H1 (cell line): ENCODE results near the gene BIK. TPM values are rescaled to one million over a fixed set of nuclear protein-coding genes. Genes with fewer than 3 reads are reported as not detected.

Source experiments
- CTCF ChIA-PET: fragments of 300-600 bp; sonication (Branson Sonifier 250); formaldehyde crosslinking; loops from one replicate; lab custom pipeline; 2021; ENCODE audit not compliant: partially characterized antibody; lab: Charles Lee
- POLR2A ChIA-PET: fragments of 300-600 bp; sonication (Branson Sonifier 250); formaldehyde crosslinking; loops from one replicate; lab custom pipeline; 2021; ENCODE audit warnings: inconsistent platforms; ENCODE audit not compliant: partially characterized antibody; lab: Charles Lee
- DNase-seq, 2 experiments: peaks; one replicate each; pipeline versions ENCODE4 v3.0.0 to v3.0.0-alpha.2; 2010 to 2022; ENCODE audit warnings: low spot score in 2 of 2, low read depth in 1 of 2, mixed read lengths in 1 of 2
- FAIRE-seq: peaks from 2 replicates; lab custom pipeline; 2011; peaks lifted over from hg19 to GRCh38; lab: Jason Lieb, UNC
- H2AFZ ChIP-seq: 2 replicates; pipeline ENCODE4 v1.8.1; 2012; ENCODE audit warnings: low read length, inconsistent platforms
- H2AK5ac ChIP-seq: 2 replicates; pipeline ENCODE4 v1.6.1; 2013; ENCODE audit warnings: low read depth, low read length
- H2BK120ac ChIP-seq: replicated peaks from 2 replicates; pipeline ENCODE3; 2013; ENCODE audit warnings: low read depth, low read length, inconsistent platforms
- H2BK12ac ChIP-seq: 2 replicates; pipeline ENCODE4 v1.6.1; 2013; ENCODE audit warnings: low read depth, low read length
- H2BK15ac ChIP-seq: 2 replicates; pipeline ENCODE4 v1.6.1; 2013; ENCODE audit warnings: low read length
- H2BK20ac ChIP-seq: 2 replicates; pipeline ENCODE4 v1.6.1; 2013; ENCODE audit warnings: low read length
- H2BK5ac ChIP-seq: 2 replicates; pipeline ENCODE4 v1.6.1; 2013; ENCODE audit warnings: low read depth, low read length
- H3K14ac ChIP-seq: 2 replicates; pipeline ENCODE4 v1.6.1; 2013; ENCODE audit warnings: inconsistent platforms; ENCODE audit not compliant: insufficient read length
- H3K18ac ChIP-seq: 2 replicates; pipeline ENCODE4 v1.6.1; 2013; ENCODE audit warnings: low read length; ENCODE audit errors: extremely low read depth
- H3K23ac ChIP-seq: 2 replicates; pipeline ENCODE4 v1.6.1; 2013; ENCODE audit warnings: inconsistent platforms; ENCODE audit not compliant: insufficient read length
- H3K23me2 ChIP-seq: 2 replicates; pipeline ENCODE4 v1.6.1; 2013; ENCODE audit warnings: low read depth, low read length
- H3K27ac ChIP-seq: 2 replicates; pipeline ENCODE4 v1.6.1; 2011; ENCODE audit warnings: low read depth, low read length, inconsistent platforms
- H3K27me3 ChIP-seq, 4 experiments: replicated peaks in 1 of 4; 1 replicate in 1 of 4; 2 replicates in 3 of 4; pipeline versions ENCODE4 v1.6.1 to v1.8.1; 2011 to 2013; ENCODE audit warnings: low read length in 3 of 4, mild to moderate bottlenecking in 3 of 4, inconsistent platforms in 2 of 4, mixed read lengths in 2 of 4, moderate library complexity in 1 of 4; ENCODE audit not compliant: control insufficient read depth in 3 of 4, insufficient read depth in 3 of 4; ENCODE audit errors: extremely low read depth in 1 of 4
- H3K36me3 ChIP-seq, 4 experiments: 2 replicates each; pipeline versions ENCODE4 v1.6.1 to v1.8.1; 2011 to 2013; ENCODE audit warnings: mild to moderate bottlenecking in 4 of 4, low read length in 3 of 4, moderate library complexity in 2 of 4, control low read depth in 1 of 4, inconsistent platforms in 1 of 4; ENCODE audit not compliant: insufficient read depth in 4 of 4, control insufficient read depth in 2 of 4
- H3K4ac ChIP-seq: replicated peaks from 2 replicates; pipeline ENCODE3; 2013; ENCODE audit warnings: low read length, low read depth, mixed read lengths, inconsistent platforms; ENCODE audit not compliant: insufficient read length
- H3K4me1 ChIP-seq, 4 experiments: replicated peaks in 1 of 4; 1 replicate in 1 of 4; 2 replicates in 3 of 4; pipeline versions ENCODE4 v1.6.1 to v1.8.1; 2011 to 2013; ENCODE audit warnings: low read length in 3 of 4, inconsistent platforms in 2 of 4, mixed read lengths in 1 of 4; ENCODE audit not compliant: insufficient read depth in 4 of 4, control insufficient read depth in 3 of 4
- H3K4me2 ChIP-seq, 2 experiments: 2 replicates each; pipeline versions ENCODE4 v1.6.1 to v1.8.1; 2011 to 2013; ENCODE audit warnings: low read depth in 2 of 2, low read length in 2 of 2, control low read depth in 1 of 2, inconsistent platforms in 1 of 2, mild to moderate bottlenecking in 1 of 2; ENCODE audit not compliant: insufficient read depth in 1 of 2
- H3K4me3 ChIP-seq, 4 experiments: fragments of 200-600, 300-600 bp in 1 of 4; sonication (generic), shearing (Covaris generic), sonication (Bioruptor Twin) in 1 of 4; 2 replicates each; pipeline versions ENCODE4 v1.5.1 to v1.8.1; 2011 to 2016; ENCODE audit warnings: low read length in 4 of 4, low read depth in 3 of 4, control low read depth in 2 of 4, inconsistent platforms in 2 of 4, mild to moderate bottlenecking in 2 of 4, mixed read lengths in 1 of 4, moderate library complexity in 1 of 4; ENCODE audit not compliant: insufficient read depth in 2 of 4; ENCODE audit errors: extremely low read depth in 1 of 4
- H3K56ac ChIP-seq: replicated peaks from 2 replicates; pipeline ENCODE3; 2013; ENCODE audit warnings: low read depth, mild to moderate bottlenecking, mixed read lengths, low read length, inconsistent platforms; ENCODE audit not compliant: insufficient read length
- H3K79me1 ChIP-seq: 2 replicates; pipeline ENCODE4 v1.6.1; 2013; ENCODE audit warnings: low read depth, low read length, control low read depth
- H3K79me2 ChIP-seq, 2 experiments: 2 replicates each; pipeline versions ENCODE4 v1.6.1 to v1.8.1; 2012 to 2013; ENCODE audit warnings: low read length in 2 of 2, mild to moderate bottlenecking in 2 of 2, inconsistent platforms in 1 of 2; ENCODE audit not compliant: insufficient read depth in 2 of 2, control insufficient read depth in 1 of 2
- H3K9ac ChIP-seq, 4 experiments: replicated peaks in 1 of 4; 1 replicate in 1 of 4; 2 replicates in 3 of 4; pipeline versions ENCODE4 v1.6.1 to v1.8.1; 2011 to 2013; ENCODE audit warnings: low read depth in 3 of 4, low read length in 3 of 4, control low read depth in 2 of 4, mild to moderate bottlenecking in 2 of 4, moderate library complexity in 2 of 4, inconsistent platforms in 1 of 4; ENCODE audit errors: extremely low read depth in 1 of 4
- H3K9me3 ChIP-seq, 2 experiments: 2 replicates each; pipeline versions ENCODE4 v1.6.1 to v1.8.1; 2012 to 2013; ENCODE audit warnings: mild to moderate bottlenecking in 2 of 2, moderate library complexity in 2 of 2, control low read depth in 1 of 2, inconsistent platforms in 1 of 2, low read depth in 1 of 2, low read length in 1 of 2, mixed read lengths in 1 of 2; ENCODE audit not compliant: insufficient read depth in 2 of 2
- H4K20me1 ChIP-seq, 2 experiments: replicated peaks in 1 of 2; 2 replicates each; pipeline versions ENCODE3 to v1.8.1; 2011 to 2013; ENCODE audit warnings: inconsistent platforms in 2 of 2, low read length in 2 of 2, mild to moderate bottlenecking in 1 of 2; ENCODE audit not compliant: insufficient read depth in 2 of 2, control insufficient read depth in 1 of 2
- H4K5ac ChIP-seq: 2 replicates; pipeline ENCODE4 v1.6.1; 2013; ENCODE audit warnings: low read length, low read depth, mixed read lengths, inconsistent platforms; ENCODE audit not compliant: insufficient read length
- H4K8ac ChIP-seq: 2 replicates; pipeline ENCODE4 v1.8.0; 2013; ENCODE audit warnings: mild to moderate bottlenecking, moderate library complexity, low read length, inconsistent platforms; ENCODE audit not compliant: insufficient read depth; ENCODE audit errors: extremely low read depth
- H4K91ac ChIP-seq: replicated peaks from 2 replicates; pipeline ENCODE3; 2013; ENCODE audit warnings: low read length, mixed read lengths, inconsistent platforms; ENCODE audit not compliant: insufficient read length
- BACH1 ChIP-seq: IDR thresholded peaks from 2 replicates; pipeline ENCODE4 v1.6.1; 2012; ENCODE audit warnings: low read length, improper control_type of control experiment
- EGR1 ChIP-seq: IDR thresholded peaks from 2 replicates; pipeline ENCODE4 v1.6.1; 2011; ENCODE audit warnings: low read depth, low read length, borderline replicate concordance
- EZH2 ChIP-seq: fragments of 200-600 bp; sonication (generic); IDR thresholded peaks from 2 replicates; pipeline ENCODE4 v1.7.1; 2012; ENCODE audit warnings: low read depth, mild to moderate bottlenecking, moderate library complexity, low read length, inconsistent platforms; ENCODE audit not compliant: severe bottlenecking
- MAX ChIP-seq: IDR thresholded peaks from 2 replicates; pipeline ENCODE4 v1.6.1; 2012; ENCODE audit warnings: inconsistent platforms
- RFX5 ChIP-seq: IDR thresholded peaks from 2 replicates; pipeline ENCODE4 v1.6.1; 2011; ENCODE audit warnings: low read depth, low read length, improper control_type of control experiment, borderline replicate concordance
- RNF2 ChIP-seq: fragments of 200-900, 300-1000 bp; sonication (generic); IDR thresholded peaks from 2 replicates; pipeline ENCODE4 v1.7.1; 2016; ENCODE audit warnings: borderline replicate concordance, low read depth, mild to moderate bottlenecking, antibody characterized with exemption, low read length; ENCODE audit not compliant: poor library complexity, severe bottlenecking; ENCODE audit errors: missing control alignments
- SIRT6 ChIP-seq: IDR thresholded peaks from one replicate; pipeline ENCODE4 v1.7.1; 2012; ENCODE audit warnings: low read length, inconsistent platforms
- SP2 ChIP-seq: IDR thresholded peaks from 2 replicates; pipeline ENCODE4 v1.6.1; 2012; ENCODE audit warnings: mild to moderate bottlenecking, low read length, inconsistent platforms
- SUZ12 ChIP-seq: fragments of 200-600 bp; sonication (generic); IDR thresholded peaks from 2 replicates; pipeline ENCODE4 v1.6.1; 2012; ENCODE audit warnings: mild to moderate bottlenecking, inconsistent platforms, low read length, moderate library complexity, mixed read lengths
- TCF12 ChIP-seq: IDR thresholded peaks from 2 replicates; pipeline ENCODE4 v1.6.1; 2011; ENCODE audit warnings: low read depth, mild to moderate bottlenecking, low read length
- TEAD4 ChIP-seq: IDR thresholded peaks from 2 replicates; pipeline ENCODE4 v1.6.1; 2012; ENCODE audit warnings: low read depth, low read length, inconsistent platforms, mixed read lengths
- USF2 ChIP-seq: IDR thresholded peaks from 2 replicates; pipeline ENCODE4 v1.6.1; 2011; ENCODE audit warnings: low read length, improper control_type of control experiment
- WGBS, 2 experiments: shearing (Covaris generic) in 1 of 2; methylation state at CpG; one replicate each; pipeline versions ENCODE4 v1.1.6 to v1.1.7; 2013 to 2015; ENCODE audit warnings: low lambda C conversion rate in 2 of 2, mixed read lengths in 2 of 2, inconsistent platforms in 1 of 2, low coverage in 1 of 2, missing lambda C conversion rate in 1 of 2; ENCODE audit not compliant: insufficient replicate concordance in 2 of 2, insufficient coverage in 1 of 2, insufficient read length in 1 of 2; ENCODE audit errors: extremely low coverage in 1 of 2, missing lambda C conversion rate in 1 of 2; 5-methylcytosine and 5-hydroxymethylcytosine counted together
- polyA plus RNA-seq, 7 experiments: library from polyadenylated mRNA; depleted of rRNA in 3 of 7; stranded (reverse) in 5 of 7; unstranded in 2 of 7; fragments of >200 nt in 5 of 7; fragments of 200-250 nt in 2 of 7; gene quantifications; 1 replicate in 5 of 7; 2 replicates in 1 of 7; 4 replicates in 1 of 7; pipeline versions ENCODE4 v1.2.1 to v1.2.3, GENCODE V29; 2011 to 2013; ENCODE audit warnings: missing spikeins in 2 of 7, mixed read lengths in 2 of 7
- total RNA-seq: library from RNA; stranded (reverse); fragmentation: NEBNext Ultra II Directional; extraction: Animal tissue kit (Norgen Biotek cat#: 25700); gene quantifications from 2 replicates; pipeline ENCODE4 v1.2.1, GENCODE V29; 2021

Gene BIK
- total and polyA plus RNA-seq, 2 of the 8 experiments (the other 6 are each of a cell fraction or from before 2014, with no cell fraction given), result 3.3 to 5.5 TPM

GRCh38 chr22:43092085-43092484 is 18.5 kb upstream of the BIK start:
- WGBS, 2 experiments, result 77% methylated on average over 6 of the region's 9 CpGs; no CpG with 5 or more reads in 1 of the 2 experiments
- no peak overlapping the region for H3K27ac ChIP-seq

More at GRCh38 chr22:43092085-43092484, 18.5 kb upstream of the BIK start:
- Histone ChIP-seq H2BK12ac (no peak overlapping the region), H2BK15ac (no peak overlapping the region), H2BK120ac (no peak overlapping the region), H3K9ac (no peak overlapping the region), H3K4me2 (no peak overlapping the region), H3K27me3 (no peaks in the 10 kb centered on the region), H4K5ac (no peak overlapping the region), H3K14ac (no peak overlapping the region), H2BK20ac (no peak overlapping the region), H3K9me3 (no peaks in the 10 kb centered on the region; a peak in 1 of 4 replicates), H4K8ac (no peak overlapping the region), H3K23me2 (peaks cover 8% of the 10 kb centered on the region), H2AK5ac (no peak overlapping the region), H2BK5ac (no peak overlapping the region), H3K79me2 (no peaks in the 10 kb centered on the region), H3K4me1 (no peaks in the 10 kb centered on the region), H3K4ac (no peak overlapping the region), H4K91ac (no peak overlapping the region), H3K4me3 (no peak overlapping the region), H4K20me1 (peaks cover 0 to 2% of the 10 kb centered on the region in 2 experiments), H3K56ac (no peak overlapping the region), H3K18ac (no peak overlapping the region), H2AFZ (no peak overlapping the region), H3K79me1 (no peaks in the 10 kb centered on the region), H3K36me3 (no peaks in the 10 kb centered on the region), H3K23ac (no peak overlapping the region)
- no peak for FAIRE-seq
- CTCF ChIA-PET, result interaction anchor here (0.7 to 1.8 kb wide), 4 partner anchors 9 to 39 kb away, joined by 3 to 6 read pairs (median 4); no protein-coding TSS in a partner anchor
- POLR2A ChIA-PET, result interaction anchor here (0.6 kb wide), 1 partner anchor 26 kb away, joined by 5 read pairs; no protein-coding TSS in a partner anchor
- no peak for TF ChIP-seq RFX5
- TF ChIP-seq SUZ12, result no peak
- TF ChIP-seq BACH1, result no peak
- TF ChIP-seq EGR1, result no peak
- no peak for TF ChIP-seq RNF2
- TF ChIP-seq SIRT6, result no peak
- TF ChIP-seq SP2, result no peak
- no peak for TF ChIP-seq EZH2
- no peak for TF ChIP-seq USF2
- TF ChIP-seq MAX, result no peak
- TF ChIP-seq TCF12, result no peak
- no peak for TF ChIP-seq TEAD4
- no peak for DNase-seq
